PC-3 (cell line): ENCODE data around the gene PTGDS. TPM values are rescaled to one million over a fixed set of nuclear protein-coding genes. Genes with fewer than 3 reads are reported as not detected.

Experiments
- ATAC-seq: fragments of 200-7000 bp; cut with Tn5 transposase; 2 replicates; pipeline ENCODE4 v1.9.1; 2020; ENCODE audit warnings: mild to moderate bottlenecking, moderate library complexity
- BruUV-seq: library from RNA; stranded (reverse); fragments of 400-500 nt; replicated peaks from 2 replicates; lab custom pipeline; 2021; lab: Mats Ljungman, UMichigan
- CTCF ChIA-PET: fragments of 300-600 bp; sonication (Branson Sonifier 250); formaldehyde crosslinking; loops from one replicate; lab custom pipeline; 2022; ENCODE audit warnings: antibody characterized with exemption; lab: Charles Lee
- POLR2A ChIA-PET: fragments of 300-600 bp; sonication (Branson Sonifier 250); formaldehyde crosslinking; loops from one replicate; lab custom pipeline; 2022; ENCODE audit warnings: antibody characterized with exemption; ENCODE audit not compliant: unreplicated experiment; lab: Charles Lee
- DNase-seq: peaks from one replicate; pipeline ENCODE4 v3.0.0-alpha.2; 2015
- H2AFZ ChIP-seq: fragments of 300-600 bp; sonication (generic); 2 replicates; pipeline ENCODE4 v1.6.0; 2016; ENCODE audit warnings: antibody characterized with exemption, low read length
- H3F3A ChIP-seq: fragments of 300-600 bp; sonication (generic); one replicate; pipeline ENCODE4 v1.6.0; 2017; ENCODE audit warnings: antibody characterized with exemption, low read length, control low read depth, mild to moderate bottlenecking; ENCODE audit not compliant: unreplicated experiment
- H3K27ac ChIP-seq: fragments of 300-600 bp; sonication (generic); 2 replicates; pipeline ENCODE4 v1.5.1; 2016; ENCODE audit warnings: mild to moderate bottlenecking, low read length
- H3K27me3 ChIP-seq: fragments of 300-600 bp; sonication (generic); 2 replicates; pipeline ENCODE4 v1.6.1; 2016; ENCODE audit warnings: low read length, mixed read lengths
- H3K36me3 ChIP-seq: fragments of 300-600 bp; sonication (generic); 2 replicates; pipeline ENCODE4 v1.6.1; 2016; ENCODE audit warnings: low read depth, mixed run types, low read length, mixed read lengths
- H3K4me1 ChIP-seq: fragments of 300-600 bp; sonication (generic); 2 replicates; pipeline ENCODE4 v1.5.1; 2016; ENCODE audit warnings: low read length; ENCODE audit not compliant: insufficient read depth
- H3K4me2 ChIP-seq: fragments of 300-600 bp; sonication (generic); 2 replicates; pipeline ENCODE4 v1.6.0; 2016; ENCODE audit warnings: low read length
- H3K4me3 ChIP-seq: fragments of 300-600 bp; sonication (generic); 2 replicates; pipeline ENCODE4 v1.5.1; 2016; ENCODE audit warnings: mild to moderate bottlenecking, low read length, mixed read lengths
- H3K79me2 ChIP-seq: fragments of 300-600 bp; sonication (generic); 2 replicates; pipeline ENCODE4 v1.6.1; 2017; ENCODE audit warnings: low read length, mixed read lengths
- H3K9ac ChIP-seq: fragments of 300-600 bp; sonication (generic); 2 replicates; pipeline ENCODE4 v1.6.0; 2016; ENCODE audit warnings: mild to moderate bottlenecking, low read length
- H3K9me2 ChIP-seq: fragments of 300-600 bp; sonication (generic); replicated peaks from 2 replicates; pipeline ENCODE4 v1.6.1; 2016; ENCODE audit warnings: mixed run types, low read length, mixed read lengths
- H3K9me3 ChIP-seq: fragments of 300-600 bp; sonication (generic); 2 replicates; pipeline ENCODE4 v1.6.1; 2016; ENCODE audit warnings: low read length, mixed read lengths
- H4K20me1 ChIP-seq: fragments of 300-600 bp; sonication (generic); 2 replicates; pipeline ENCODE4 v1.6.1; 2016; ENCODE audit warnings: low read length, mixed read lengths
- CTCF ChIP-seq: fragments of 300-600 bp; sonication (generic); conservative IDR thresholded peaks from 2 replicates; pipeline ENCODE4 v1.5.1; 2017; ENCODE audit warnings: antibody characterized with exemption, low read depth, mild to moderate bottlenecking, low read length
- EZH2 ChIP-seq: fragments of 300-600 bp; sonication (generic); IDR thresholded peaks from one replicate; pipeline ENCODE4 v1.6.1; 2017; ENCODE audit warnings: antibody characterized with exemption, mild to moderate bottlenecking, low read length; ENCODE audit not compliant: unreplicated experiment
- EZH2phosphoT487 ChIP-seq: fragments of 300-600 bp; sonication (generic); IDR thresholded peaks from 2 replicates; pipeline ENCODE4 v1.6.1; 2018; ENCODE audit warnings: mild to moderate bottlenecking, antibody characterized with exemption, low read length, borderline replicate concordance
- intact Hi-C: fragments of 100-400 bp; cut with micrococcal nuclease; formaldehyde crosslinking; loops from 2 replicates; pipeline ENCODE4 v1.9.0; 2023
- total RNA-seq: library from RNA; depleted of rRNA; stranded (reverse); fragments of >200 nt; gene quantifications from 2 replicates; pipeline ENCODE4 v1.2.3, GENCODE V29; 2014

Gene PTGDS
- total RNA-seq, 1 experiment from 2014 or later = not detected

GRCh38 chr9:137011156-137011555 is 33.9 kb downstream of the PTGDS start:
- H3K9me3 ChIP-seq = no peaks in the 10 kb centered on the region
- H3F3A ChIP-seq = no peaks in the 10 kb centered on the region
- H3K9me2 ChIP-seq = no peaks in the 10 kb centered on the region
- no peaks in the 10 kb centered on the region for H3K4me1 ChIP-seq
- H3K79me2 ChIP-seq = no peaks in the 10 kb centered on the region
- no peaks in the 10 kb centered on the region for H4K20me1 ChIP-seq
- DNase-seq (no peak), ATAC-seq (no peak)
- intact Hi-C loops = no loop called here
- no peak overlapping the region for H3K9ac ChIP-seq
- H3K27ac ChIP-seq = no peak overlapping the region
- no peaks in the 10 kb centered on the region for H3K27me3 ChIP-seq
- TF ChIP-seq EZH2 (no peak), EZH2phosphoT487 (no peak), CTCF (no peak)
- ChIA-PET CTCF (no interaction called here), POLR2A (no interaction called here)
- no peak overlapping the region for H2AFZ ChIP-seq
- no peak overlapping the region for H3K4me2 ChIP-seq
- BruUV-seq = TSS peak; percentile 18
- no peak overlapping the region for H3K4me3 ChIP-seq
- H3K36me3 ChIP-seq = no peaks in the 10 kb centered on the region

- Histone ChIP-seq H3K9me2 (no peaks in the 10 kb centered on the region), H3K36me3 (no peaks in the 10 kb centered on the region), H3K9ac (no peak overlapping the region), H3F3A (no peaks in the 10 kb centered on the region), H4K20me1 (no peaks in the 10 kb centered on the region), H3K4me2 (no peak overlapping the region), H3K4me1 (no peaks in the 10 kb centered on the region), H3K4me3 (no peak overlapping the region), H3K27me3 (no peaks in the 10 kb centered on the region), H3K9me3 (no peaks in the 10 kb centered on the region), H3K27ac (no peak overlapping the region), H2AFZ (no peak overlapping the region), H3K79me2 (no peaks in the 10 kb centered on the region)
- intact Hi-C loops = no loop called here
- no TSS peak for BruUV-seq
- no peak for ATAC-seq
- no peak for DNase-seq
- ChIA-PET POLR2A (no interaction called here), CTCF (no interaction called here)
- TF ChIP-seq EZH2phosphoT487 (no peak), EZH2 (no peak), CTCF (no peak)
These were observed 34.8 kb downstream of the PTGDS start for GRCh38 chr9:137011907-137012675.
